Measurements from ENCODE around the gene PPP2CA. TPM values are rescaled to one million over a fixed set of nuclear protein-coding genes. Genes with fewer than 3 reads are reported as not detected.

The PPP2CA gene
- total and polyA plus RNA-seq, 7 experiments from 2014 or later: 89.5 to 168 (median 145) TPM

DNA sequence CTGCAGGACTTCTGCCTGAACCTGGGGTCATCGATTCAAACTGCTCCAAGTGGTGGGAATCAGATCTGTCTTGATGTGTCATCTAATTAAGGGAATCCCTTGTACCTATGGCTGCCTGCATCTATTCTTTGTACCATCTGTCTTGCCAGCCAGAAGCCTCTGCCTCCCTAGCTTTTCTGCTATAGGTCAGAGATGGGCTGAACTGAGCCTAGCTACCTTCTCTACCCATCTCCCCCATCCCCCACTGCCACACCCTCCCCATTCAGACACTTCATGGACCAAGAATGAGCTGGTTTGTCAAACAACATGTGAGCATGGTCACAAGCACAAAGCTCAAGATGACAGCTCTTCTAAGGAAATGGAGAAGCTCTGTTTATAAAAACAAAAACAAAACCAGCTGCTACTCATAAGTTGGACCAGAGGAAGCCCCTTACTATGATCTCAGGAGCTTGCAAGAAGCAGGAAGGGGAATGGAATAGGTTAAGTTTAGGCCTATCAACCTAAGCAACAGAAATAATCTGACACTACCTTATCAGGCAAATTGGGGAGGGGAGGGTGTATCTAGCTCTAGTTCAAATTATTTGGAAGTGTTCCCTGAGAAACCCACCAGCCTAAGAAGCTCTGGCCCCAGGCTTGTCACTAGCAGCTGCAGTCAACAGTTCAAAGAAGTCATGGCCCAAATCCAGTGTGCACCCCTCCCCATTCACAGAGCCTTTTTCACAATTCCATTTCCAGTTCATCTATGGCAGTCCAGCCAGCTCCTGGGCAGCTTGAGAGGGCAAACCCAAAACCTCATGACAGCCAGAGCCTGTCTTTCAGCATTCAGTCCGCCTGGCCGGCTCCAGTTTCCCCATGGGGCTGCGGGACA is 79.0 kb downstream of the PPP2CA start:
- Histone ChIP-seq H3K27me3 (ENCODE audit: control insufficient read depth in 2 of 2, insufficient read depth in 2 of 2, low read length in 2 of 2) (no peaks in the 10 kb centered on the region), H3K4me3 (ENCODE audit: low read length) (no peak overlapping the region), H3K27ac (ENCODE audit: low read depth, low read length) (peak overlapping the region; percentile 41), H3K36me3 (ENCODE audit: control insufficient read depth in 2 of 3, insufficient read depth in 3 of 3, low read length in 3 of 3) (peaks cover 36 to 58% (median 39%) of the 10 kb centered on the region in 3 experiments), H3K9me3 (ENCODE audit: control insufficient read depth in 2 of 3, low read length in 3 of 3) (no peaks in the 10 kb centered on the region), H3K4me1 (ENCODE audit: control insufficient read depth in 2 of 2, insufficient read depth in 2 of 2, low read length in 2 of 2) (peaks cover 5 to 30% of the 10 kb centered on the region in 2 donors)
- H3K27me3 Mint-ChIP-seq: no peaks in the 10 kb centered on the region
- intact Hi-C loops (cut with micrococcal nuclease): loop anchor here in 1 of 2 donors (1.0 kb wide), 1 partner anchor 108 kb away; no protein-coding TSS in a partner anchor
- ChIA-PET CTCF (interaction anchor here (0.6 to 28.5 kb wide), 19 partner anchors 9 to 120 kb away, joined by 3 to 394 read pairs (median 4); partner anchors contain the start of gene TCF7), POLR2A (interaction anchor here (0.6 to 48.2 kb wide), 8 partner anchors 10 to 439 kb away, joined by 3 to 1333 read pairs (median 9); partner anchors contain the start of genes SKP1 and VDAC1)
- peak overlapping the region in 4 of 10 donors; percentile 29 to 56 (median 35) for H3K4me3 Mint-ChIP-seq
- ATAC-seq (no peak), DNase-seq (peak in 2 of 9 donors; percentile 15 to 35)
- H3K27ac Mint-ChIP-seq: peak overlapping the region; percentile 60 to 92 (median 83)
- peaks cover 0 to 39% (median 36%) of the 10 kb centered on the region in 5 donors for H3K36me3 Mint-ChIP-seq
- H3K4me1 Mint-ChIP-seq: peaks cover 24 to 67% (median 49%) of the 10 kb centered on the region in 7 donors
- H3K9me3 Mint-ChIP-seq: peaks cover 0 to 4% (median 0%) of the 10 kb centered on the region in 11 donors

- peaks cover 21 to 67% (median 46%) of the 10 kb centered on the region in 7 donors for H3K4me1 Mint-ChIP-seq
- peaks cover 5 to 29% of the 10 kb centered on the region in 2 donors for H3K4me1 ChIP-seq (ENCODE audit: control insufficient read depth in 2 of 2, insufficient read depth in 2 of 2, low read length in 2 of 2)
- H3K27ac Mint-ChIP-seq: peak overlapping the region in 8 of 9 donors; percentile 75 to 93 (median 90)
- H3K4me3 Mint-ChIP-seq: peak overlapping the region in 4 of 10 donors; percentile 18 to 54 (median 27)
- peak; percentile 84 for ATAC-seq
- H3K27ac ChIP-seq (ENCODE audit: low read depth, low read length): peak overlapping the region; percentile 63
- H3K9me3 ChIP-seq (ENCODE audit: control insufficient read depth in 2 of 3, low read length in 3 of 3): no peaks in the 10 kb centered on the region
- H3K36me3 ChIP-seq (ENCODE audit: control insufficient read depth in 2 of 3, insufficient read depth in 3 of 3, low read length in 3 of 3): peaks cover 45 to 64% (median 45%) of the 10 kb centered on the region in 3 experiments
- H3K27me3 ChIP-seq (ENCODE audit: control insufficient read depth in 2 of 2, insufficient read depth in 2 of 2, low read length in 2 of 2): no peaks in the 10 kb centered on the region
- no peaks in the 10 kb centered on the region for H3K27me3 Mint-ChIP-seq
- ChIA-PET POLR2A (interaction anchor here (0.5 to 48.2 kb wide), 7 partner anchors 11 to 100 kb away, joined by 3 to 1333 read pairs (median 9); partner anchors contain the start of gene SKP1), CTCF (interaction anchor here (0.6 to 28.5 kb wide), 16 partner anchors 9 to 120 kb away, joined by 3 to 394 read pairs (median 4); partner anchors contain the start of gene TCF7)
- DNase-seq: peak; percentile 64 to 87 (median 77)
- no peak overlapping the region for H3K4me3 ChIP-seq (ENCODE audit: low read length)
- H3K9me3 Mint-ChIP-seq: peaks cover 0 to 6% (median 0%) of the 10 kb centered on the region in 11 donors
- peaks cover 8 to 41% (median 39%) of the 10 kb centered on the region in 5 donors for H3K36me3 Mint-ChIP-seq
- intact Hi-C loops (cut with micrococcal nuclease): loop anchor here (1.0 kb wide), 7 partner anchors 14 to 120 kb away; partner anchors contain the start of gene TCF7 (in 1 of the 2)
Observed at GRCh38 chr5:134145779-134146581, 79.9 kb downstream of the PPP2CA start.

GRCh38 chr5:134145041-134145757 is 80.7 kb downstream of the PPP2CA start:
- Mint-ChIP-seq H3K9me3 (peaks cover 0 to 6% (median 0%) of the 10 kb centered on the region in 11 donors), H3K4me3 (peak overlapping the region in 5 of 10 donors; percentile 14 to 54 (median 24)), H3K4me1 (peaks cover 20 to 67% (median 47%) of the 10 kb centered on the region in 7 donors), H3K27ac (peak overlapping the region; percentile 27 to 93 (median 89)), H3K27me3 (no peaks in the 10 kb centered on the region), H3K36me3 (peaks cover 10 to 45% (median 38%) of the 10 kb centered on the region in 5 donors)
- ChIA-PET CTCF (interaction anchor here (0.8 to 28.5 kb wide), 10 partner anchors 8 to 106 kb away, joined by 3 to 394 read pairs (median 4); partner anchors contain the start of gene TCF7), POLR2A (interaction anchor here (1.0 to 48.2 kb wide), 3 partner anchors 76 to 99 kb away, joined by 3 to 1333 read pairs (median 5); partner anchors contain the start of gene PPP2CA)
- peaks cover 1 to 29% of the 10 kb centered on the region in 2 donors for H3K4me1 ChIP-seq (ENCODE audit: control insufficient read depth in 2 of 2, insufficient read depth in 2 of 2, low read length in 2 of 2)
- intact Hi-C loops (cut with micrococcal nuclease): loop anchor here (1.0 kb wide), 7 partner anchors 13 to 119 kb away; partner anchors contain the start of gene TCF7 (in 1 of the 2)
- H3K9me3 ChIP-seq (ENCODE audit: control insufficient read depth in 2 of 3, low read length in 3 of 3): no peaks in the 10 kb centered on the region
- H3K27me3 ChIP-seq (ENCODE audit: control insufficient read depth in 2 of 2, insufficient read depth in 2 of 2, low read length in 2 of 2): no peaks in the 10 kb centered on the region
- H3K27ac ChIP-seq (ENCODE audit: low read depth, low read length): peak overlapping the region; percentile 63
- DNase-seq (peak in 4 of 9 donors; percentile 6 to 36 (median 21)), ATAC-seq (no peak)
- no peak overlapping the region for H3K4me3 ChIP-seq (ENCODE audit: low read length)
- H3K36me3 ChIP-seq (ENCODE audit: control insufficient read depth in 2 of 3, insufficient read depth in 3 of 3, low read length in 3 of 3): peaks cover 51 to 72% (median 52%) of the 10 kb centered on the region in 3 experiments

Small RNA genes within 50 kb of the gene (microRNA-seq; reads per million reads assigned to microRNA genes)
- not detected for gene MIR3661 (ENCODE audit: borderline microRNAs expressed)

Other genes starting within 250 kb of the PPP2CA start
- 100 to 1,000 TPM in 1 of 5 experiments, 10 to 100 TPM in 4; 37.8 to 259 (median 43.7) TPM for gene VDAC1, start 221.1 kb downstream of the PPP2CA start, total RNA-seq
- 10 to 100 TPM; 66.9 to 75.0 TPM for gene VDAC1, start 221.1 kb downstream of the PPP2CA start, polyA plus RNA-seq
- 1,000 to 10,000 TPM in 2 of 5 experiments, 100 to 1,000 TPM in 3; 203 to 1,066 (median 643) TPM for gene TCF7, start 111.4 kb downstream of the PPP2CA start, total RNA-seq
- gene TCF7, start 111.4 kb downstream of the PPP2CA start, polyA plus RNA-seq: 100 to 1,000 TPM; 356 to 560 TPM
- 100 to 1,000 TPM; 224 to 287 (median 268) TPM for gene SKP1, start 49.1 kb downstream of the PPP2CA start, total RNA-seq
- gene SKP1, start 49.1 kb downstream of the PPP2CA start, polyA plus RNA-seq: 1,000 to 10,000 TPM; 1,257 to 1,361 TPM
- gene CDKL3, start 141.1 kb upstream of the PPP2CA start, total RNA-seq: 1 to 10 TPM in 3 of 5 experiments, under 1 TPM in 2; 0.27 to 1.9 (median 1.2) TPM
- 1 to 10 TPM in 1 of 2 donors, under 1 TPM in 1; 0.26 to 1.5 TPM for gene CDKL3, start 141.1 kb upstream of the PPP2CA start, polyA plus RNA-seq
- gene UBE2B, start 145.5 kb upstream of the PPP2CA start, total RNA-seq: 100 to 1,000 TPM in 4 of 5 experiments, 10 to 100 TPM in 1; 91.4 to 141 (median 124) TPM
- gene UBE2B, start 145.5 kb upstream of the PPP2CA start, polyA plus RNA-seq: 100 to 1,000 TPM in 1 of 2 donors, 10 to 100 TPM in 1; 89.2 to 116 TPM
- gene CDKN2AIPNL, start 185.8 kb upstream of the PPP2CA start, total RNA-seq: 10 to 100 TPM; 11.5 to 20.8 (median 16.8) TPM
- gene CDKN2AIPNL, start 185.8 kb upstream of the PPP2CA start, polyA plus RNA-seq: 10 to 100 TPM; 25.8 to 29.1 TPM